Tibial nerve (tissue), 4 donors: ENCODE results near the gene TMEM95.

Experiments used
- EP300 ChIP-seq, 2 donors: sonication (generic); formaldehyde crosslinking; IDR thresholded peaks; one replicate each; pipeline ENCODE4 v1.6.1; 2017; ENCODE audit warnings: antibody characterized with exemption in 2 of 2, mild to moderate bottlenecking in 1 of 2
- POLR2A ChIP-seq, 2 donors: fragments of 450-650 bp; IDR thresholded peaks; one replicate each; pipeline ENCODE4 v1.6.1; 2017; ENCODE audit warnings: antibody characterized with exemption in 2 of 2, mild to moderate bottlenecking in 2 of 2, moderate library complexity in 2 of 2
- TF ChIP-seq, protein P1 (sequence below), 5 experiments: fragments of 200-600 bp in 3 of 5; fragments of 450-650 bp in 2 of 5; sonication (generic) in 3 of 5; IDR thresholded peaks; one replicate each; pipeline ENCODE4 v1.5.1; 2016 to 2019; ENCODE audit warnings: antibody characterized with exemption in 5 of 5, mild to moderate bottlenecking in 3 of 5, moderate library complexity in 2 of 5

DNA sequence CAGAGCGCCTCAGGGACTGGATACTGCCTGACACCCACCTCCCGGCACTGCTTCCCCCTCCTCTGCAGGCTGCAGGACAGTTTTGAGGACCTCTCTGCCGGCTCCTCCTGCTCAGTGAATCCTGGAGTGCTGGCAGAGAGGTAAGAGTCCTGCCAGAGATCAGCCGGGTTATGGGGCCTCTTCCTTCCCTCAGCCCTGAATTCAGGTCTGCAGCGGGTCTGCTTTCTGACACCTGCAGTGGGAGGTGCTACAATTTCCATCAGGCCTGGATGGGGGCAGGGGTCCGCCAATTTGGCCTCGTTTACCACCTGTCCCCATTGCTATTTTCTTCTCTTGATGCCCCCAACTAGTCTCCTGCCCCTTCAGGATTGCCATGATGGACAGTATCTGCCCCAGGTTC is 22.8 kb upstream of the TMEM95 start:
- TF ChIP-seq POLR2A (IDR thresholded peaks at IDR 0.05) (no peak), EP300 (IDR thresholded peaks at IDR 0.05) (no peak)
- TF ChIP-seq, protein P1, sequence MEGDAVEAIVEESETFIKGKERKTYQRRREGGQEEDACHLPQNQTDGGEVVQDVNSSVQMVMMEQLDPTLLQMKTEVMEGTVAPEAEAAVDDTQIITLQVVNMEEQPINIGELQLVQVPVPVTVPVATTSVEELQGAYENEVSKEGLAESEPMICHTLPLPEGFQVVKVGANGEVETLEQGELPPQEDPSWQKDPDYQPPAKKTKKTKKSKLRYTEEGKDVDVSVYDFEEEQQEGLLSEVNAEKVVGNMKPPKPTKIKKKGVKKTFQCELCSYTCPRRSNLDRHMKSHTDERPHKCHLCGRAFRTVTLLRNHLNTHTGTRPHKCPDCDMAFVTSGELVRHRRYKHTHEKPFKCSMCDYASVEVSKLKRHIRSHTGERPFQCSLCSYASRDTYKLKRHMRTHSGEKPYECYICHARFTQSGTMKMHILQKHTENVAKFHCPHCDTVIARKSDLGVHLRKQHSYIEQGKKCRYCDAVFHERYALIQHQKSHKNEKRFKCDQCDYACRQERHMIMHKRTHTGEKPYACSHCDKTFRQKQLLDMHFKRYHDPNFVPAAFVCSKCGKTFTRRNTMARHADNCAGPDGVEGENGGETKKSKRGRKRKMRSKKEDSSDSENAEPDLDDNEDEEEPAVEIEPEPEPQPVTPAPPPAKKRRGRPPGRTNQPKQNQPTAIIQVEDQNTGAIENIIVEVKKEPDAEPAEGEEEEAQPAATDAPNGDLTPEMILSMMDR (IDR thresholded peaks at IDR 0.05): no peak
